GM10266 (cell line): Measurements from ENCODE around the gene KCNJ9.

Source experiments
- DNase-seq: peaks from one replicate; pipeline ENCODE4 v3.0.0; 2012; ENCODE audit errors: extremely low spot score
- CTCF ChIP-seq: IDR thresholded peaks from 2 replicates; pipeline ENCODE4 v1.5.1; 2012; ENCODE audit warnings: mild to moderate bottlenecking, low read depth; ENCODE audit not compliant: control insufficient read depth, insufficient read depth; ENCODE audit errors: missing control alignments

Gene KCNJ9

GRCh38 chr1:160081261-160081936 is at the start of gene KCNJ9:
Gene KCNJ9 (plus strand): TSS chr1:160081538. CDS start chr1:160084031, 2,493 bp downstream.
- TF ChIP-seq CTCF: no peak
- no peak for DNase-seq

- no peak for DNase-seq
These were observed 49.0 kb upstream of the KCNJ9 start for GRCh38 chr1:160032165-160032820.

GRCh38 chr1:160040476-160040875 is 40.9 kb upstream of the KCNJ9 start:
- no peak for TF ChIP-seq CTCF
- no peak for DNase-seq

More at GRCh38 chr1:160032165-160032820, 49.0 kb upstream of the KCNJ9 start:
- TF ChIP-seq CTCF: no peak

- DNase-seq: no peak
- TF ChIP-seq CTCF: no peak
These were observed 37.8 kb upstream of the KCNJ9 start for GRCh38 chr1:160043543-160043942.

- no peak for DNase-seq
- no peak for TF ChIP-seq CTCF
These were observed 35.7 kb upstream of the KCNJ9 start for GRCh38 chr1:160045653-160046052.

GRCh38 chr1:160046494-160047110 is 34.7 kb upstream of the KCNJ9 start:
- peak; percentile 79 for DNase-seq
- TF ChIP-seq CTCF: peak; percentile 65
